NAMALWA (cell line): ENCODE measurements around the gene STEAP3.

ENCODE experiments used
- DNase-seq: peaks from one replicate; pipeline ENCODE4 v3.0.0-alpha.2; 2015; ENCODE audit warnings: low spot score

STEAP3 gene

DNA sequence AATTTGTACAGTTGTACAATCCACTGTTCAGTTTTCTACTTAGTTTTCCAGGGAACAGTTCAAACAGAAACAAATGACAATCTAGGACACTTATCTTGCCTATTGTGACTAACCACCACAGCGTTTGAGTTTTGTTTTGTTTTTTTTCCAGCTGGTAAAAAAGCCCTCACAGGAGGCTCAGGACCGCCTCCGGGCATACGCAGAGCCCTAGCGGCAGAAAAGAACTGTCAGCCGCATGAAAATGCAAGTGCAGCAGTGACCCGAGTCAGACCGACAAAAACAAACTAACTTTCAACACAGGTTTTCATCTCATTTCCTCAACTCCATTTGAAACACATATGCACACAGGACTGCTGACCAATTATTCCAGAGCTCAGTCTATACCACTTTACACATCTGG is 68.6 kb downstream of the STEAP3 start:
- DNase-seq = no peak

DNA sequence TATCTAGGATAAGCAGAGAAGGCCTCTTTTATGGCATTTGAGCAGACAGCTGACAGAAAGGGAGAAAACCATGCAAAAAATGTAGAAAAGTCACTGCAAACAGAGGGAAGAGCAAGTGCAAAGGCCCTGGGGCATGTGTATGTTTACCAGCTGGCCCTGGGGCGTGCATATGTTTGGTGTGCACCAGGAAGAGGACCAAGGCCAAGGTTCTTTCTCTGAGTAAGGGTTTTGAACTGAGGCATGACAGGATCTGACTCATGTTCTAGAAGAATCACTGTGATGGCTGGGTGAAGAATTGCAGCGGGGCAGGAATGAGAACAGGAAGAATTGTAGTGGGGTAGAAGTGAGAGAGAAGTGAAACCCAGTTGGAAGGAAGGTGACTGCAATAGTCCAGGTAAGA is 69.6 kb downstream of the STEAP3 start:
- DNase-seq = no peak

DNA sequence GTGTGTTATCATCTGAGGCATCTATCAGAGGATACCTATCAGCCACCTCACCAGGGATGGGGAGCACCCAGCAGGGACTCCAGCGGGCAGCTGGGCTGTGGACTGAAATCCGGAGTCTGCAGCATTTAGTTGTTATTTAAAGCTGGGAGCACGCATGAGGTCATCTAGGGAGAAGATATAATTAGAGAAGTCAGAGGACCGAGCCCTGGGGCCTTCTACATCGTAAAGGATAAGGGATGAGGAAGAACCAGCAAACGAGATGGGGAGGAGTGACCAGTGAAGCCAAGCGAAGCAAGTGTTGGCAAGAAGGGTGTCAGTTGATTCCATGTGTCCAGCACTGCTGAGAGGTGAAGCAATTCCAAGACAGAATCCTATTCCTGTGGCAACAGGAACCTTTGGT is 70.3 kb downstream of the STEAP3 start:
- no peak for DNase-seq

DNA sequence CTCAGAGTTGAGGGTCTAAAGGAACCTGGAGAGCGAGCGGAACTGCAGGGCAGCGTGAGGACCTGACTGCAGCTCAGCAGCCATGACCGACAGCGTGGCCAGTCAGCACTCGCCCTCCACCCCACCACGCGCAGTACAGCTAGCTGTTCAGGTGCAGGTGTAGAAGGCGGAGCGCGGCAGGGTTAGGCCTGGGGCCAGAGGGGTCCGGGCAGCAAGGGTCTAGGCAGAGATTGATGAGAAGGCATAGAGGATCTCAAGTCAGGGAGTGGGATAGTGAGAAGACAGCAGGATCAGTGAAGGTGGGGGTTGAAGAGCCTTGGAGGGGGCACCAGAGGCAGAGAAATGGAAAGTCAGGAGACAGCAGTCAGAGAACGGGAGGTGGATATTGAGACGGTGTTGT is 71.0 kb downstream of the STEAP3 start:
- DNase-seq = no peak

DNA sequence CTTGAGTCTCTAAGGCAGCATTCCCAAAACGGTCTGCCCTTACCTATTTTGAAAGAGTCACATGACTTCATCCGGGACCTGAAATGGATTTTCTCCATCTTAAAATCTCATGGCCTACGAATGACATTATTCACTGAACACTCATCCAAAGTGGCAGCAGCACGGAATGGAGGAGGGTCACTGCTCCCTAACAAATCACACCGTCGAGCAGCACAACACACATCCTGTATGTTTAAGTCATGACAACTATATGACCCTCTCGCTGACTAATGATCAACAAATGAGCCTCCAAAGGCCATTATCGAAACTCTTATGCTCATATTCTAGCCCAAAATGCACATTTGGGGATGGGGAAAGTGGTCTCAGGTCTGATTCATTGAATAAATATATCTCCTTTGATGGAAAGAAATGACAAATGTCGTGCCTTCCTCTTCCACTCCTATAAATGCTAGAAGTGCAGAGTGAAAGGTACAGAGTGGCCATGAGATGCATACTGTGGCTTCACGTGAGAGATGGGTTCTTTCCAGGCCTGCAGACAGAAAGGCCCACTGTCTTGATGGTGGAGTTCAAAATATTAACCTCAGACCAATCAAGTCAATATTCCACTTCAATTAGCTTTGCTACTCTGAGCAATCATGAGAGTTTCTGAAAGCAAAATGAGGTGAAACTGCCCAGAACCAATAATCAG is 72.2 kb downstream of the STEAP3 start:
- DNase-seq = no peak

DNA sequence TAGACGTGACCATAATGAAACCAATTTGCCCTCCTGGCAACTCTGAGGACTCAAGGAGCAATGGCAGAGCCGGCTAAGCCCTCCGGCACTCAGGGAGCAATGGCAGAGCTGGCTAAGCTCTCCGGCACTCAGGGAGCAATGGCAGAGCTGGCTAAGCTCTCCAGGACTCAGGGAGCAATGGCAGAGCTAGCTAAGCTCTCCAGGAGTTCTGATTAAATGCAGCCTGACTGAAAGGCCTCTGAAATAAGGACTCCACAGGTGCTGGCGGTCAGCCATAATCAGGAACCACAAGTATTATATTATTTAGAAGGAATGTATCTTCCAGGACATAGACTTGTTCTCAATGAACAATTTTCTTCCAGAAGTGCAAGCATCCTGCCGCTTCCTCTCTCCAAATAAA is 77.8 kb downstream of the STEAP3 start:
- DNase-seq = no peak

DNA sequence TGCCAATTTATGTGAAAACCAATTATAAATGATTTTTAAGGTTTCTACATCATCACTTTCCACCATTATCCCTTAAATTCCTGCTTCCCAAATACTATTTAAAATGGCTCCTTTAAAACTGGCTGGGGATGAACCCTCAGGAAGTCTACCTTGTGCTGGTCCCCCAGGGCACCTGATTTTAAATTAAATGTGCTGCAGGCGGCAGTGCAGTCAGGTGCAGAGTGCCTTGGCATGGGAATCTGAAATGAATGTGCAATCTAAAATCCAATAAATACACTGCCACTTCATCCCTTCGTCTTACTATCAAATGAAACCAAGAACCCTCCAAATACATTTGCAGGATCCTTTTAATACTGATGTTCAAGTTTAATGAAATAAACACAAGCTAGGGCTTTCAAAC is 81.2 kb downstream of the STEAP3 start:
- no peak for DNase-seq

DNA sequence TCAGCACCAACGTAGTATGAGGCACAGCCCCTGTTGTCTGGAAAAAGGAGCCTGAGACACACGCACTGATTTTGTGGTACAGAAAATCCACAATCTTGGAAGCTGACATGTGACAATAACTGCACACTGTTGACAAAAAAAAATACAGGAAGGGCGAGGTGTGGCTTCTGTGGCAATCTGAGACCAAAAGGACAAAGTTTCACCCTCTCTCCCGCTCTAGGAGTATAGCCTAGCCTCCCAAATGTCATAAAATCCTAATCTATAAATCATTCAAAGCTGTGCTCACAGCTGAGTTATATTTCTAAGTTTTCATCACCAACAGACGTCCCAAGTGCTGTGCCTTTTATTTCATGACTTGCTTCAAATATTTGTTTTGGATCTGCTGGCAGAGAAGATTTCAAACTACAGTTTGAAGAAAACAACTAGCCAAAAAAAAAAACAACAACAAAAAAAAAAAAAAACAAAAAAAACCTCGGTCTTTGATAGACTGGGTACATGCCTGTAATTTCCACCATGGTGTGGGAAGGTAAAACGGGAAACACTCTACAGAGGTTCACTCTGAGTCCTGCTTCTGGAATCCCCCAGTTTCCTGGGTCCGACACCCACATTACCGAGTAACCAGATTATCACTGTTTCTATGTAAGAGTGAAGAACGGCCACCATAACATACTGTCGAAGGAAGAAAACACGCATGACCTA is 82.0 kb downstream of the STEAP3 start:
- no peak for DNase-seq

DNA sequence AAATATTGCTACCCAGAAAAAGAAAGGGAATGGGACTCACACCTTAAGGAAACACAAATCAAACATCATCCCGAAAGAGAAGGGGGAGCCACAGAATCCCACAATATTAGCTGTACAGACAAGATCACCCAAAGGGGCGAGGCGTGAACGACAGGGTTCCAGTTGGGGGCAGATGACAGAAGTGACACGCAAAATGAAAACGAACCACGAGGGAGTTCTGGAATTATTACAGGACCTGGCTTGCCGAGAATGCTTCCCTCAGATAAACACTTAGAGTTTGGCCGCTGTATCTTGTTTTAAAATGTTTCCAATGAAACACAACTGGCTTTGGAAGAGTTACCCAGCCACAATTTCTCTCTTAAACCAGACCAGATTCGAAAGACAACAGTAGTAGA is 82.6 kb downstream of the STEAP3 start:
- DNase-seq = no peak

DNA sequence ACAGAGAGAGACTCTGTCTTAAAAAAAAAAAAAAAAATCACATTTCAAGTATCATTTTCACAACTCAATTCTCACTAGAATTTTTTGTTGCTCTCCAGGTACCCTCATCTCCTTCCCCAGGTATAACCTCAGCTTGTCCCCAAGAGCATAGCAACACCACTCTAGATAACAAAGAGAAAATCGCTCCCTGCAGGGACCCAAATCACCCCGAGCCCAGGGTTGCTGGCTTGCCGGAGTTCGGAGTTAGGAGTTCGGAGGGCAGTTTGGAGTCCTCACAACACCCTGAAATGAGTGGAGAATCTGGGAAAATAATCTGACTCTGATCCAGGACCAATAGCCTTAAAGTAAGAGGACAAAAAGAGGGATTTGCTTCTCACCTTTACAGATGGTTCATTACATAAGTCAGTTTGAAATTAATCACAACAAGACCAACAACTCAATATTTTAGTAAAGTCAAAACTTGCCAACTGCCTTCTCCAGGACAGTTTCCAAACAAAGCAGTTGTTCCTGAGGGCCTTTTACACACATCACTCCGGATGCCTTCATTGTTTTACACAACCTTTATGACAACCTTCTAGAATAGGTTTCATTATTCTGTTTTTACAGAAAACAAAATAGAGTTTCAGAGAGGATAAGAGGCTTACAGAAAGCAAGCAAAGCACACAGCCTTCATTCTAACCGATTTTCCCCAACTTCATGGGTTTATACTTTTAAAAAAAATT is 83.9 kb downstream of the STEAP3 start:
- no peak for DNase-seq

DNA sequence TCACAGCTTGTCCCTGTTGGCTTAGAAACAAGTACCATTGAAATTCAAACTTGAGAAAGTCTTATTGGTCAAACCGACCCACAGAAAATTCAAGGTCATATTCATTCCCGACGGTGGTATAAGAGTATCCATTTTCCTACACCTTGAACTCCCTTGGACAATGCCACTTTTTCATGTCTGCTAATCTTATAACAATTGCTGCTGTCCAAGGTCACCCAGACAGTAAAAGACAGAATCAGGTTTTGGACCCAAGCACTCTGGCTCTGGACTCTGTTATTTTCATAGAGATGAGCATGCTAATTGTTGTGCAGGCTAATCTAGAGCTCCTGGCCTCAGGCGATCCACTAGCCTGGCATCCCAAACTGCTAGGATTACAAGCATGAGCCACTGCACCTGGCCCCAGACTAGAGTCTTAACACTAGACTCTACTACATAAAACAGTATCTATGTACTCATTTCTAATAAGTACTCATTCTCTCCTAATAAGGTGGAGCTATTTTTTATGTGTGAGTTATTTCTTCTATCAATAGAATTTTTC is 85.2 kb downstream of the STEAP3 start:
- no peak for DNase-seq

DNA sequence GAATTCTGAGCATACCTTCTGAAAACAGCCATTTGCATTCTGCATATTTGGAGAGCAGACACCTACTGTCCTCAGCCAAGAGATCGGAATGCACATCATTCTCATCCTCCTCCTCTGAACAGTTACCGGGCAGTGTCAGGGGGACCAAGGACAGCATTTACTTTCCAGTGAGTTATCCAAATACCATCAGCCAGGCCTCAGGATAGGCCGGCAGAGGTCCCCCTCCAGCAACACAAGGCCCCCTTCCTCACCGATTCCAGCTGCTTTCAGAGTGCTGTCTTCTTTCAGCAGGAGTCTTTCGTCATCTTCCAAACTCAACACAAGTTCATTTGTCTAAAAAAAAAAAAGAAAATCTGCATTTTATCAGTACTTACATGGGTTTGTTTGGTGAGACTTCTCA is 87.7 kb downstream of the STEAP3 start:
- no peak for DNase-seq

DNA sequence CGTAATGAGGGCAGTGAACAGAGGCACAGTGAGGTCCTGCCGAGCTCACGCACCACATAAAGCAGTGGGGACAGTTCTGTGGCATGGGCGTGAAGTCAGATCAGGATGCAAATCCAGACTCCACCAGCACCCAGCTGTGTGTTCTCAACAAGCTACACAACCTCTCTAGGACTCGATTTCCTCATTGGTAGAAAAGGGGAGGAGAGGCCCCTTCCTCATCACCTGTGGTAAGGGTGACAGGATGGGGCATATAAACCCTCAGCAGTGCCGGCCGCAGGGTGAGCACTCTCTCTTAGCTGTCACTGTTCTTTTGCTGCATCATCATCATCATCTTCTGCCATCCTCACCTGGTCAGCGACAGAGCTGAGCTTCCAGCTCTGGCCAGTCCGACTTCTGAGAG is 88.2 kb downstream of the STEAP3 start:
- DNase-seq = peak; percentile 28
